ENCODE measurements around the gene AK9.

Gene AK9

GRCh38 chr6:109448615-109449014, 242.4 kb downstream of the AK9 start:
- no peak for DNase-seq (ENCODE audit: low read depth in 2 of 3, low spot score in 2 of 3)

- DNase-seq (ENCODE audit: low read depth in 2 of 3, low spot score in 2 of 3) = no peak
These were observed 243.0 kb downstream of the AK9 start for GRCh38 chr6:109447878-109448555.

DNA sequence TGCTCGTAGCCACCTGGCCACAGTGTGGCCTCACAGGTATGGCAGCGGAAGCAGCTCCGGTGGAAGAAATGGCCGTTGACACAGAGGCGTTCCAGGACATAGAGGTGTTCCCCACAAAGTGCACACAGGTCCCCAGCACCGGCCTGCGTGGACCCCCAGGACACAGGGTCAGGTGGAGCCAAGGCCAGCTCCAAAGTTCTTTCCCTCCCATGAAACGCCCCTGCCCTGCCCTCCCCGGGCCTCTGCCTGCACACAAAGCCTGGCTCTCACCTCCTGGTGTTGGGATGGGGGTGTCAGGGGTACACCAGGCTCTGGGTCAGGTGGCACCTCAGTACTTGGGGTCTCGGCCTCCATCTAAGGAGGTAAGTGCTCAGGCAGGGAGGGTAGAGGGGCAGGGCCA, 243.9 kb downstream of the AK9 start:
- DNase-seq (ENCODE audit: low read depth in 2 of 3, low spot score in 2 of 3) = no peak

- DNase-seq (ENCODE audit: low read depth in 2 of 3, low spot score in 2 of 3) = no peak
These were observed 244.5 kb downstream of the AK9 start for GRCh38 chr6:109446541-109446940.

GRCh38 chr6:109446072-109446471, 244.9 kb downstream of the AK9 start:
- no peak for DNase-seq (ENCODE audit: low read depth in 2 of 3, low spot score in 2 of 3)

GRCh38 chr6:109445382-109445781, 245.6 kb downstream of the AK9 start:
- DNase-seq (ENCODE audit: low read depth in 2 of 3, low spot score in 2 of 3) = no peak

DNA sequence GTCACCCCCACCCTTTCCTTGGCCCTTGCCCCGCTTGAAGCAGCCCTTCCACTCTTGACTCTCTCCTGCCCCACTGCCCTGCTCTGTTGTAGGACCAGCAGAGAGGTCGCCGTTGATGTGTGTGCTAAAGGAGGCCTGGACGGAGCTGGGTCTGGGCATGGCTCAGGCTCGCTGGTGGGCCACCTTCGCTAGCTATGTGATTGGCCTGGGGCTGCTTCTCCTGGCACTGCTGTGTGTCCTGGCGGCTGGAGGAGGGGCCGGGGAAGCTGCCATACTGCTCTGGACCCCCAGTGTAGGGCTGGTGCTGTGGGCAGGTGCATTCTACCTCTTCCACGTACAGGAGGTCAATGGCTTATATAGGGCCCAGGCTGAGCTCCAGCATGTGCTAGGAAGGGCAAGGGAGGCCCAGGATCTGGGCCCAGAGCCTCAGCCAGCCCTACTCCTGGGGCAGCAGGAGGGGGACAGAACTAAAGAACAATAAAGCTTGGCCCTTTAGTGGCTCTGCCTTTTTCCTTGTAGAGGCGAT, 247.5 kb downstream of the AK9 start:
- DNase-seq (ENCODE audit: low read depth in 2 of 3, low spot score in 2 of 3) = no peak
